KMS-11 (cell line): ENCODE results near the gene MPO.

ENCODE experiments used
- H2AFZ ChIP-seq: fragments of 200-600 bp; sonication (generic); 2 replicates; pipeline ENCODE4 v1.6.1; 2016; ENCODE audit warnings: antibody characterized with exemption, mixed run types, low read depth
- H3K27ac ChIP-seq: fragments of 200-600 bp; sonication (generic); 2 replicates; pipeline ENCODE4 v1.6.1; 2016; ENCODE audit warnings: mild to moderate bottlenecking, mixed run types
- H3K27me3 ChIP-seq: fragments of 200-600 bp; sonication (generic); 2 replicates; pipeline ENCODE4 v1.6.1; 2017; ENCODE audit warnings: mild to moderate bottlenecking, low read depth, mixed run types, moderate library complexity; ENCODE audit not compliant: insufficient read depth
- H3K36me3 ChIP-seq: fragments of 200-600 bp; sonication (generic); 2 replicates; pipeline ENCODE4 v1.6.1; 2017; ENCODE audit warnings: mild to moderate bottlenecking, mixed run types; ENCODE audit not compliant: insufficient read depth
- H3K4me1 ChIP-seq: fragments of 200-600 bp; sonication (generic); 2 replicates; pipeline ENCODE4 v1.6.1; 2016; ENCODE audit warnings: mild to moderate bottlenecking, low read depth, mixed run types; ENCODE audit not compliant: poor library complexity, severe bottlenecking
- H3K4me2 ChIP-seq: fragments of 200-600 bp; sonication (generic); 2 replicates; pipeline ENCODE4 v1.7.0; 2016; ENCODE audit warnings: mild to moderate bottlenecking, mixed run types
- H3K4me3 ChIP-seq: fragments of 200-600 bp; sonication (generic); IDR thresholded peaks from 2 replicates; pipeline ENCODE4 v1.6.1; 2017; ENCODE audit warnings: low read depth, low read length, mixed read lengths; ENCODE audit not compliant: insufficient read depth
- H3K79me2 ChIP-seq: fragments of 200-600 bp; sonication (generic); 2 replicates; pipeline ENCODE4 v1.6.1; 2016; ENCODE audit warnings: low read depth, mixed run types; ENCODE audit not compliant: insufficient read depth
- H3K9ac ChIP-seq: fragments of 200-600 bp; sonication (generic); 2 replicates; pipeline ENCODE4 v1.6.1; 2016; ENCODE audit warnings: mild to moderate bottlenecking, mixed run types
- H4K20me1 ChIP-seq: fragments of 200-600 bp; sonication (generic); 2 replicates; pipeline ENCODE4 v1.6.1; 2016; ENCODE audit warnings: mild to moderate bottlenecking, mixed run types; ENCODE audit not compliant: insufficient read depth
- CTCF ChIP-seq: fragments of 200-600 bp; sonication (generic); conservative IDR thresholded peaks from 2 replicates; pipeline ENCODE4 v1.6.1; 2017; ENCODE audit warnings: low read depth, mild to moderate bottlenecking, antibody characterized with exemption, low read length, moderate library complexity, mixed read lengths

The MPO gene, protein sequence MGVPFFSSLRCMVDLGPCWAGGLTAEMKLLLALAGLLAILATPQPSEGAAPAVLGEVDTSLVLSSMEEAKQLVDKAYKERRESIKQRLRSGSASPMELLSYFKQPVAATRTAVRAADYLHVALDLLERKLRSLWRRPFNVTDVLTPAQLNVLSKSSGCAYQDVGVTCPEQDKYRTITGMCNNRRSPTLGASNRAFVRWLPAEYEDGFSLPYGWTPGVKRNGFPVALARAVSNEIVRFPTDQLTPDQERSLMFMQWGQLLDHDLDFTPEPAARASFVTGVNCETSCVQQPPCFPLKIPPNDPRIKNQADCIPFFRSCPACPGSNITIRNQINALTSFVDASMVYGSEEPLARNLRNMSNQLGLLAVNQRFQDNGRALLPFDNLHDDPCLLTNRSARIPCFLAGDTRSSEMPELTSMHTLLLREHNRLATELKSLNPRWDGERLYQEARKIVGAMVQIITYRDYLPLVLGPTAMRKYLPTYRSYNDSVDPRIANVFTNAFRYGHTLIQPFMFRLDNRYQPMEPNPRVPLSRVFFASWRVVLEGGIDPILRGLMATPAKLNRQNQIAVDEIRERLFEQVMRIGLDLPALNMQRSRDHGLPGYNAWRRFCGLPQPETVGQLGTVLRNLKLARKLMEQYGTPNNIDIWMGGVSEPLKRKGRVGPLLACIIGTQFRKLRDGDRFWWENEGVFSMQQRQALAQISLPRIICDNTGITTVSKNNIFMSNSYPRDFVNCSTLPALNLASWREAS

GRCh38 chr17:58280480-58281217 lies at the start of gene MPO:
Gene MPO, minus strand, starts transcription at chr17:58280935. Its CDS starts 177 bp downstream, at chr17:58280758.
- Histone ChIP-seq H3K4me3 (no peak within 1 kb of the TSS), H3K27me3 (no peaks in the 10 kb centered on the region), H3K4me2 (no peak within 1 kb of the TSS), H3K79me2 (no peaks in the 10 kb centered on the region), H2AFZ (no peak within 1 kb of the TSS), H3K27ac (no peak within 1 kb of the TSS), H3K36me3 (no peaks in the 10 kb centered on the region), H3K4me1 (no peaks in the 10 kb centered on the region), H4K20me1 (no peaks in the 10 kb centered on the region), H3K9ac (no peak within 1 kb of the TSS)
- no peak for TF ChIP-seq CTCF

- H3K9ac ChIP-seq = peak overlapping the region; percentile 100
- no peak overlapping the region for H2AFZ ChIP-seq
- peaks cover 11% of the 10 kb centered on the region; the same call in 1 of the 2 replicates for H3K36me3 ChIP-seq
- H3K79me2 ChIP-seq = peaks cover 51% of the 10 kb centered on the region
- peaks cover 7% of the 10 kb centered on the region; the same call in 1 of the 2 replicates for H4K20me1 ChIP-seq
- H3K27ac ChIP-seq = peak overlapping the region; percentile 96
- H3K27me3 ChIP-seq = no peaks in the 10 kb centered on the region
- H3K4me3 ChIP-seq = no peak overlapping the region
- TF ChIP-seq CTCF = no peak
- H3K4me2 ChIP-seq = peak overlapping the region; percentile 95
- peaks cover 48% of the 10 kb centered on the region for H3K4me1 ChIP-seq
Observed at GRCh38 chr17:58329810-58330537, 49.2 kb upstream of the MPO start.

DNA sequence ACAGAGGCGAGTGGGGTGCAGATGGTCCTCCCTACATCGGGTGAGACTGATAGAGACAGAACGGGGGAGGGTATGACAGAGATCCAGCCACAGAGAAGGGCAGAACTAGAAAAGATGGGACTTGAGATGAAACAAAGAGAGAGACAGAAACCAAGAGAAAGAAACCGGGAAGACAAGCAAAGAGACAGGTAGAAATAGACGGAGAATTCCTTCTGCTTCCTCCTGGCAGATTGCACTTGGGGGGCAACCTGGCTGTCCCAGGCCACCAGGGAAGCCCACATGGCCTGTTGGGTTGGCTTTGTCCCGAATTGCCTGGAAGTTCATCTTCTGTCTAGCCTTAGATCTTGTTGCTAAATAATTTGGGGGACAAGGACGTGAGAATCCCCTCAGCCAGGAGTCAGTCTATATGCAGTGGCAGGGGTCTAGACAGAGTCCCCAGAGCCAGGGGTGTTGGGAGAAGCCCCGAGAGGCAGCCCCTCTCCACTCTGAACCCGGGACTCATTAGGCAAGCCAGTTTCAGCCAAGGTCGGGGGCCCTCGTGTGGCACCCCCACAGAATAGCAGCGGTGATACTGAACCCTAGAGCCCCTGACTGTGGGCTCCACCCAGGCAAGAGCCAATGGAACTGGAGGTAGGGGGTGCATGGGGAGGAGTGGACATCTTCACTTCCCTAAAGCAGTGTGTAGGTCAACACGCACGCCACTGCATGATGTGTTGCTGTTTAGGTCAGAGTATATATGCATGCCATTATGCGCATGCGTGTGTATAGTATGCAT lies 48.5 kb upstream of the MPO start:
- H3K9ac ChIP-seq = peak overlapping the region; percentile 100; the same call in 1 of the 2 replicates
- H3K4me2 ChIP-seq = peak overlapping the region; percentile 95
- H3K4me1 ChIP-seq = peaks cover 40% of the 10 kb centered on the region
- H3K27ac ChIP-seq = peak overlapping the region; percentile 96
- H3K27me3 ChIP-seq = no peaks in the 10 kb centered on the region
- H3K79me2 ChIP-seq = peaks cover 44% of the 10 kb centered on the region
- H4K20me1 ChIP-seq = peaks cover 7% of the 10 kb centered on the region; the same call in 1 of the 2 replicates
- H3K36me3 ChIP-seq = peaks cover 11% of the 10 kb centered on the region; the same call in 1 of the 2 replicates
- no peak overlapping the region for H3K4me3 ChIP-seq
- H2AFZ ChIP-seq = no peak overlapping the region
- TF ChIP-seq CTCF = peak; percentile 79
